Duodenal mucosa (tissue), 2 donors: Measurements from ENCODE around the gene SIM1.

Experiments
- H3K27ac ChIP-seq: one replicate; pipeline ENCODE4 v1.7.0; 2013; ENCODE audit warnings: low read depth, low read length
- H3K27me3 ChIP-seq, 2 donors: one replicate each; pipeline ENCODE4 v1.7.0; 2013; ENCODE audit warnings: low read length in 2 of 2, control low read depth in 1 of 2; ENCODE audit not compliant: insufficient read depth in 2 of 2, control insufficient read depth in 1 of 2
- H3K36me3 ChIP-seq, 2 donors: one replicate each; pipeline ENCODE4 v1.7.0; 2013; ENCODE audit warnings: low read length in 2 of 2, control low read depth in 1 of 2; ENCODE audit not compliant: insufficient read depth in 2 of 2, control insufficient read depth in 1 of 2
- H3K4me1 ChIP-seq, 2 donors: one replicate each; pipeline ENCODE4 v1.7.0; 2013; ENCODE audit warnings: low read length in 2 of 2, control low read depth in 1 of 2; ENCODE audit not compliant: insufficient read depth in 2 of 2, control insufficient read depth in 1 of 2
- H3K4me3 ChIP-seq, 2 donors: one replicate each; pipeline ENCODE4 v1.7.0; 2013; ENCODE audit warnings: low read length in 2 of 2, low read depth in 1 of 2
- H3K9ac ChIP-seq, 2 donors: one replicate each; pipeline ENCODE4 v1.7.0; 2013; ENCODE audit warnings: low read length in 2 of 2, low read depth in 1 of 2
- H3K9me3 ChIP-seq, 2 donors: one replicate each; pipeline ENCODE4 v1.7.0; 2013; ENCODE audit warnings: low read length in 2 of 2, control low read depth in 1 of 2; ENCODE audit not compliant: control insufficient read depth in 1 of 2

The SIM1 gene

DNA sequence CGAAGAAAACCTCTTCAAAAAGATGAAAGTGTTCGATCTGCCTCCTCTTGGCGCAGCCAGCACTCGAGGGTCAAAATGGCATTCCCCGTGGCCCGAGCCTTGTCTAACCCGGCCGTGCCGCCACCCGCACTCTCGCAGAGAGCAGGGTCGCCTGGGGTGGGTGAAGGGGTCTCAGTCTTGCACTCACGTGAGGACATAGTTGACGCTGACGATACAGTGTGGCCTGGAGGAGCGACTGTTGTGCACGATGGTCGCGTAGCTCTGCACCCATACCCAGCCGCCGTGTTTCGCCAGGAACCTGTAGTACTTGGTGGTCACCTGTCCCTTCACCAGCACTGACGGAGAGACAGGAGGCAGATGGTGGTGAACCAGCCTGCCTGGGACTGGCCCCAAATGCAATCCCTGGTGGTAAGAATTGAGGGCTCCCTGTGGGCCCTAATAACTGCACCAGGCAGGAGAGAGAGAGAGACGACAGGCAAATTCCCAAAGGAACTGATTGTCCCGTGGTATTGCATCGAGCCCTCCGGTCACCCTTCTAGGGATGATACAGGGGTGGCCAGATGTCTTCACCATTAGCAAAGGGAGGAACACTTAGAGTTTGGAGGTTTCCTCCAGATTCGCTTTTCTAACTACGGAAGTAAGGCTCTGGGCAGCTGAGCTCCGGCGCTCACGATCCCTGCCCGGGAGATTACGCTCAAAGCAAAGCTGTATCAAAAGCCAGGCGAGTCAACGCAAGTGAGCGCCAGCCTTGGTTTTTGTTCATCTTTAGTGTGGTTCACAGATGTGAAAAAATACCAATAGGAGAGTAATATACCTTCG is 17.4 kb downstream of the SIM1 start:
- Histone ChIP-seq H3K27me3 (peaks cover 61 to 83% of the 10 kb centered on the region in 2 donors), H3K9ac (no peak overlapping the region), H3K36me3 (no peaks in the 10 kb centered on the region), H3K9me3 (no peaks in the 10 kb centered on the region), H3K27ac (no peak overlapping the region), H3K4me3 (peak overlapping the region in 1 of 2 donors; percentile 36), H3K4me1 (peaks cover 0 to 6% of the 10 kb centered on the region in 2 donors)

DNA sequence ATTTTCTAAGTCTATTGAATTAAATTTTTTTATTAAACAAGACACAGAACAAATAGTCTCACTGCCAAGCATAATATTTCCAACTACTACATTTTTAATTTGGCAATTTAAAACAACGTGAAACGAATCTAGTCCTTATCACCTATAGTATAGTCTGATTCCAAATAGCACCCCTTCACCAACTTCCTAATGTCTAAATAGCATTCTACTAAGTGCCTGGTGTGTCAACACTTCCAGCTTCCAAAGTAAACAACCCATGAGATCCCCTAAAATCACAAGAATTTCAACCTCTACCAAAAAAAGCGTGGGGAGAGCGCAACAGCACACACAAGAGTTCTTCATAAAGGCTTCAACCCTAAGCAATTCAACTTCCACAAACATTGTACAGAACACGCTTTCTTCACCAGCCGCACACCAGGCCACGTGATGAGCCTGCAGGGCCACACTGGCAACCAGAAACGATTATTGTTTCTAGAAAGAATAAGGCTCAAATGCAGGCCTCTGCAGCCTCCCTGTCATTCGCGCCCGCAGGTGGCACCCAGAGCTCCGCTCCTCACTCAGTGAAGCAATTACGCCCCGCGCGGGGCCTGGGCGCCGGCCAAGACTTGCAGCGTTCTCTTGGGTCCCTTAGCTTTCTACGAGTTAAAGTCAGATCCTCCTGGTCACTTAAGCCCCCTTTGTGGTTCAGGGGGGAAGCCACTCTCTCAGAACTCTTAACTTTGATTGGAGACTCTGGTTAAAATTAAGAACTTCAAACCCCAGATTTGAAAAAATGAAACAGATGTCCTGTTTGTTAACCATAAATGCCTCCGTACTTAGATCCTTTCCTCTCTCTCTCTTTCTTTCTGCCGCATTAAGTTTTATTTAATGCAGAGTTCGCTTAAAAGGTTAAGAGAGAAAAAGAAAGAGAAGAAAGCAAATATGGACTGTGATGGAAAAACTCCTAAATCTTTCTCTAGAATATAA is 18.3 kb downstream of the SIM1 start:
- H3K9ac ChIP-seq: no peak overlapping the region
- no peaks in the 10 kb centered on the region for H3K36me3 ChIP-seq
- no peak overlapping the region for H3K27ac ChIP-seq
- peak overlapping the region in 1 of 2 donors; percentile 36 for H3K4me3 ChIP-seq
- peaks cover 59 to 78% of the 10 kb centered on the region in 2 donors for H3K27me3 ChIP-seq
- no peaks in the 10 kb centered on the region for H3K9me3 ChIP-seq
- peaks cover 0 to 6% of the 10 kb centered on the region in 2 donors for H3K4me1 ChIP-seq

DNA sequence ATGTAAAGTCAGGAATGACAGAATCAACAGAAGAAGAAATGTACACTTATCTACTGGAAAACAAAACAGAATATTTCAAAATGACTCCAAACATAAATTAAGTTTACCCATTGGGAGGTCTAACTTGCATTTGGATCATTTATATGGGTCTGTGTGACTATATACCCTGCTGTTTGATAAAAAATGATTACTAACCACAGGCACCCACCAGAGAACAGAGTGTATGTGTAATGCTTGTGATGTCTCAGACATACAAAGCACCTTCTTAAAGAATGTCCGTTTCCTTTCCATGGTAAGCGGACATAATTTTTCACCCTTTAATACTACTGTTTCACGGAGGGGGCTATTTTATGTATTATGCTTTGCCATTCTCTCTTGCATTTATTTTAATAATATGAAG is 19.2 kb downstream of the SIM1 start:
- H3K36me3 ChIP-seq: no peaks in the 10 kb centered on the region
- peaks cover 59 to 70% of the 10 kb centered on the region in 2 donors for H3K27me3 ChIP-seq
- no peak overlapping the region for H3K4me3 ChIP-seq
- peaks cover 0 to 6% of the 10 kb centered on the region in 2 donors for H3K4me1 ChIP-seq
- no peaks in the 10 kb centered on the region for H3K9me3 ChIP-seq
- H3K27ac ChIP-seq: no peak overlapping the region
- no peak overlapping the region for H3K9ac ChIP-seq

DNA sequence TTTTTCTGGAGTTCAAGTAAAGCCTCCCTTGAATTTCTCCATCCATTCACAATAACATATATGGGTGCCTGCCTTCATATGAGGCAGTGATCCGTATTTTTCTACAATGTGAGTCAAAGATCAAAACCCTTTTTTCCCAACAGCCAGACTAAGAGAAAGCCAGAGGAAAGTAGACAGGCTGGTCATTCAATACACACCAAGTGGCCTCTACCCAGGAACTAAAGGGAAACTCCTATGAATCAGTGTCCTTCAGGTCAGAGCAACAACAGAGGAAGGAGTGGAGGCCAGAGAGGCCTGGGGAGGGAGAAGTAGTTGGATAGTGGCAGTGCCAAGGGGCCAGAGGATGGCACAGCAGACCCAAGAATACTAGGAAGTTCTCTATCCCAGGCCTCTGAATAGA is 23.8 kb downstream of the SIM1 start:
- Histone ChIP-seq H3K4me1 (no peaks in the 10 kb centered on the region), H3K9ac (no peak overlapping the region), H3K27me3 (peaks cover 14 to 33% of the 10 kb centered on the region in 2 donors), H3K36me3 (no peaks in the 10 kb centered on the region), H3K4me3 (no peak overlapping the region), H3K9me3 (no peaks in the 10 kb centered on the region), H3K27ac (no peak overlapping the region)

DNA sequence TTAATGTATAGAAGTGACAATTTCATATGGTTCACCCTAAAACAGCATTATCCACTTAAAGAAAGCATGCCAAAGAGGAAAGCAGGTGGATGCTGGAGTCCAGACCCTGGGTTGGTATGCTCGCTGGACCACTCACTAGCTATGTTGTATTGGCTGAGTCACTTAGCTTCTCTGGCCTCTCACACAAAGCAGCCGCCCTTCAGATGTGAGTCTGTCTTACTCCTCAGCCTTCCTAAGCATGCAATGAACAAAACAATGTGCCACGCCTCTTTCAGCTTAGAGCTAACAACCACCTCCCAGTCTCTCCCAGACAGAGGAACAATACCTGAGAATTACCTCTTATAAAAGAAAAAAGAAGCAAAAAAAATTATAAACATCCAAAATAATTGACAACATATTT is 29.4 kb downstream of the SIM1 start:
- no peak overlapping the region for H3K9ac ChIP-seq
- H3K36me3 ChIP-seq: no peaks in the 10 kb centered on the region
- no peaks in the 10 kb centered on the region for H3K4me1 ChIP-seq
- H3K27ac ChIP-seq: no peak overlapping the region
- H3K4me3 ChIP-seq: no peak overlapping the region
- H3K9me3 ChIP-seq: no peaks in the 10 kb centered on the region
- H3K27me3 ChIP-seq: peaks cover 0 to 10% of the 10 kb centered on the region in 2 donors

DNA sequence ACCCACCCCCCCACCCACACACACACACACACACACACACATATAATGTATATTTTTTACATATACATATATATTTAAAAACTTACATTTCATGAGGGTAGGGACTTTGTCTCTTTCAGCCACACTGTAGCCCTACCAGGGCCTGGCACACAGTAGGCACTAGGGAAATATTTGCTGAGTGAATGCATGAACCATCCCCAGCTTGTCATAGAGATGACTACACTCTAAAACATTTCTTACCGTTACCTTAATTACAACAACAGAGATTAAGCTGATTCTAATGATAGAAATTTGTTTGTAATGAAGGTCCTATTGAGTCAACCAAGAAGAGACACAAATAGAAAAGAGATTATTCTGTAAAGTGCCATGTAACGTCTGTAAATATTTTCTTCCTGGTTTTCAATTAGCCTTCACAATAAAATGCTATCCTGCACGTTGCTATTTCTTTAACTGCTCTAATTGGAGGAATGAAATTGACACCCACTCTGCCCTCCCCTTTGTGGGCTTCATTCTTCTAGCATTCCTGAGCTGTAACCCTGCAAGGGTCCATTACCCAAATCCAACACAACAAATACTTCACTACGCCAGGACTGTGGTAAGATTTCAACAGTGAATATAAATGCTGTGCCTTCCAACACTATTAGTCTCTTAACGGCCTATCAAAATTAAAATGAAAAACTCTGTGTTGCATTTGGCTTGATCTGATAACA is 30.8 kb downstream of the SIM1 start:
- no peaks in the 10 kb centered on the region for H3K9me3 ChIP-seq
- H3K27ac ChIP-seq: no peak overlapping the region
- peaks cover 0 to 3% of the 10 kb centered on the region in 2 donors for H3K27me3 ChIP-seq
- H3K4me3 ChIP-seq: no peak overlapping the region
- H3K4me1 ChIP-seq: no peaks in the 10 kb centered on the region
- no peak overlapping the region for H3K9ac ChIP-seq
- no peaks in the 10 kb centered on the region for H3K36me3 ChIP-seq

DNA sequence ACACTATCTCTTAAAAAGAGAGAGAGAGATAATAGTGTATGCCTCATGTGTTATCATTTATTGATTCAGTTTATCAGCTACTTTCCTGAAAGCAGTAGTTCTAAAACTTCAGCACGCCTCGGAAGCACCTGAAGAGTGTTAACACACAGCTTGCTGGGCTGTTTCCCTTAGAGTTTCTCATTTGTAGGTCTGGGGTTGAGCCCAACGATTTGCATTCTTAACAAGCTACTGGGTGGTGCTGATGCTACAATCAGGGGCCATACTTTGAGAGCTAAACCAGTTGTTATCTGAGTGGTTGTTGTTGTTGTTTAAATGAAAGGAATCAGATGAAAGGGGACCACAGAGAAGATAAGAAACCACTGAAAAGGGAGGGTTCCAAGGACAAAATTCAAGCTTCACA is 32.6 kb downstream of the SIM1 start:
- Histone ChIP-seq H3K27me3 (peaks cover 0 to 3% of the 10 kb centered on the region in 2 donors), H3K4me3 (no peak overlapping the region), H3K36me3 (no peaks in the 10 kb centered on the region), H3K4me1 (no peaks in the 10 kb centered on the region), H3K9me3 (no peaks in the 10 kb centered on the region), H3K9ac (no peak overlapping the region), H3K27ac (no peak overlapping the region)

DNA sequence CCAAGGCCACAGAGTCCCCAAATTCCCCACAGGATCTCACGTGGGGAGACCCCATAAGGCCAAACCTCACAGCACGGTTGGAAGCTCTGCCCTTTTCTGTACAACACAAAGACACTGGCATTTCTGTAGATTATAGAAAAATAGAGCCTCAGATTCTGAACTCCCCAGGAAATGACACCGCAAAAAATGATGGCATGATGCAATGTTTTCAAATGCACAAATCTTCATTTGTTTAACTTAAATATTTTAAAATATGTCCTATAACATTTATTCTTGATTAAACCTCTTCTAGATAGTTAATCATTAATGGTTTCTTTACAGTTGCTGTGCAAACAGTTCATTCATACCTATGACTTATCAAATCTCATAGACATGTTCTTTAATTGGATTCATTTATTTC is 33.8 kb downstream of the SIM1 start:
- H3K9me3 ChIP-seq: no peaks in the 10 kb centered on the region
- H3K9ac ChIP-seq: no peak overlapping the region
- H3K27ac ChIP-seq: no peak overlapping the region
- peaks cover 0 to 3% of the 10 kb centered on the region in 2 donors for H3K27me3 ChIP-seq
- no peak overlapping the region for H3K4me3 ChIP-seq
- H3K4me1 ChIP-seq: no peaks in the 10 kb centered on the region
- no peaks in the 10 kb centered on the region for H3K36me3 ChIP-seq

DNA sequence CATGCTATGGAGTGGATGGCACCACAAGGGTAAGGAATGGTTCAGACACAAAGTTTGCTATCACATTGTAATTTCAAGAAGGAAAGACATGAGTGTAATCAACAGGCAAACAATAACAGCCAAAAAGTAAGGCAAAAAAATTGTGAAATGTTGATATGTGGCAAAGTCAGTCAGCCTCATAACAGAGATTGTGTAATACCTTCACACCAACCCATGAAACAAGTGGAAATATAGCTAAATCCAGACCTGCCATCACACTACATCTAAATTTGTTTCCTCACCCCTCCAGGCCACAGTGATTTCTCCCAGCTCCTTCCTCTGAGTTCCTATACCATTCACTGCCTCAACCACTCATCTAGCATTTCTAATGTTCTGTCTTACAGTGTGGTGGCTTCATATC is 37.3 kb downstream of the SIM1 start:
- Histone ChIP-seq H3K9ac (no peak overlapping the region), H3K27me3 (no peaks in the 10 kb centered on the region), H3K27ac (no peak overlapping the region), H3K9me3 (no peaks in the 10 kb centered on the region), H3K4me1 (no peaks in the 10 kb centered on the region), H3K4me3 (no peak overlapping the region), H3K36me3 (no peaks in the 10 kb centered on the region)
